H1 (cell line): ENCODE measurements around the gene TANC1. TPM values are rescaled to one million over a fixed set of nuclear protein-coding genes. Genes with fewer than 3 reads are reported as not detected.

Experiments used
- CTCF ChIA-PET: fragments of 300-600 bp; sonication (Branson Sonifier 250); formaldehyde crosslinking; loops from one replicate; lab custom pipeline; 2021; ENCODE audit not compliant: partially characterized antibody; lab: Charles Lee
- POLR2A ChIA-PET: fragments of 300-600 bp; sonication (Branson Sonifier 250); formaldehyde crosslinking; loops from one replicate; lab custom pipeline; 2021; ENCODE audit warnings: inconsistent platforms; ENCODE audit not compliant: partially characterized antibody; lab: Charles Lee
- DNase-seq, 2 experiments: peaks; one replicate each; pipeline versions ENCODE4 v3.0.0 to v3.0.0-alpha.2; 2010 to 2022; ENCODE audit warnings: low spot score in 2 of 2, low read depth in 1 of 2, mixed read lengths in 1 of 2
- FAIRE-seq: peaks from 2 replicates; lab custom pipeline; 2011; peaks lifted over from hg19 to GRCh38; lab: Jason Lieb, UNC
- H2AFZ ChIP-seq: 2 replicates; pipeline ENCODE4 v1.8.1; 2012; ENCODE audit warnings: low read length, inconsistent platforms
- H2AK5ac ChIP-seq: 2 replicates; pipeline ENCODE4 v1.6.1; 2013; ENCODE audit warnings: low read depth, low read length
- H2BK120ac ChIP-seq: replicated peaks from 2 replicates; pipeline ENCODE3; 2013; ENCODE audit warnings: low read depth, low read length, inconsistent platforms
- H2BK12ac ChIP-seq: 2 replicates; pipeline ENCODE4 v1.6.1; 2013; ENCODE audit warnings: low read depth, low read length
- H2BK15ac ChIP-seq: 2 replicates; pipeline ENCODE4 v1.6.1; 2013; ENCODE audit warnings: low read length
- H2BK20ac ChIP-seq: 2 replicates; pipeline ENCODE4 v1.6.1; 2013; ENCODE audit warnings: low read length
- H2BK5ac ChIP-seq: 2 replicates; pipeline ENCODE4 v1.6.1; 2013; ENCODE audit warnings: low read depth, low read length
- H3K14ac ChIP-seq: 2 replicates; pipeline ENCODE4 v1.6.1; 2013; ENCODE audit warnings: inconsistent platforms; ENCODE audit not compliant: insufficient read length
- H3K18ac ChIP-seq: 2 replicates; pipeline ENCODE4 v1.6.1; 2013; ENCODE audit warnings: low read length; ENCODE audit errors: extremely low read depth
- H3K23ac ChIP-seq: 2 replicates; pipeline ENCODE4 v1.6.1; 2013; ENCODE audit warnings: inconsistent platforms; ENCODE audit not compliant: insufficient read length
- H3K23me2 ChIP-seq: 2 replicates; pipeline ENCODE4 v1.6.1; 2013; ENCODE audit warnings: low read depth, low read length
- H3K27ac ChIP-seq: 2 replicates; pipeline ENCODE4 v1.6.1; 2011; ENCODE audit warnings: low read depth, low read length, inconsistent platforms
- H3K27me3 ChIP-seq, 4 experiments: replicated peaks in 1 of 4; 1 replicate in 1 of 4; 2 replicates in 3 of 4; pipeline versions ENCODE4 v1.6.1 to v1.8.1; 2011 to 2013; ENCODE audit warnings: low read length in 3 of 4, mild to moderate bottlenecking in 3 of 4, inconsistent platforms in 2 of 4, mixed read lengths in 2 of 4, moderate library complexity in 1 of 4; ENCODE audit not compliant: control insufficient read depth in 3 of 4, insufficient read depth in 3 of 4; ENCODE audit errors: extremely low read depth in 1 of 4
- H3K36me3 ChIP-seq, 4 experiments: 2 replicates each; pipeline versions ENCODE4 v1.6.1 to v1.8.1; 2011 to 2013; ENCODE audit warnings: mild to moderate bottlenecking in 4 of 4, low read length in 3 of 4, moderate library complexity in 2 of 4, control low read depth in 1 of 4, inconsistent platforms in 1 of 4; ENCODE audit not compliant: insufficient read depth in 4 of 4, control insufficient read depth in 2 of 4
- H3K4ac ChIP-seq: replicated peaks from 2 replicates; pipeline ENCODE3; 2013; ENCODE audit warnings: low read length, low read depth, mixed read lengths, inconsistent platforms; ENCODE audit not compliant: insufficient read length
- H3K4me1 ChIP-seq, 4 experiments: replicated peaks in 1 of 4; 1 replicate in 1 of 4; 2 replicates in 3 of 4; pipeline versions ENCODE4 v1.6.1 to v1.8.1; 2011 to 2013; ENCODE audit warnings: low read length in 3 of 4, inconsistent platforms in 2 of 4, mixed read lengths in 1 of 4; ENCODE audit not compliant: insufficient read depth in 4 of 4, control insufficient read depth in 3 of 4
- H3K4me2 ChIP-seq, 2 experiments: 2 replicates each; pipeline versions ENCODE4 v1.6.1 to v1.8.1; 2011 to 2013; ENCODE audit warnings: low read depth in 2 of 2, low read length in 2 of 2, control low read depth in 1 of 2, inconsistent platforms in 1 of 2, mild to moderate bottlenecking in 1 of 2; ENCODE audit not compliant: insufficient read depth in 1 of 2
- H3K4me3 ChIP-seq, 4 experiments: fragments of 200-600, 300-600 bp in 1 of 4; sonication (generic), shearing (Covaris generic), sonication (Bioruptor Twin) in 1 of 4; 2 replicates each; pipeline versions ENCODE4 v1.5.1 to v1.8.1; 2011 to 2016; ENCODE audit warnings: low read length in 4 of 4, low read depth in 3 of 4, control low read depth in 2 of 4, inconsistent platforms in 2 of 4, mild to moderate bottlenecking in 2 of 4, mixed read lengths in 1 of 4, moderate library complexity in 1 of 4; ENCODE audit not compliant: insufficient read depth in 2 of 4; ENCODE audit errors: extremely low read depth in 1 of 4
- H3K56ac ChIP-seq: replicated peaks from 2 replicates; pipeline ENCODE3; 2013; ENCODE audit warnings: low read depth, mild to moderate bottlenecking, mixed read lengths, low read length, inconsistent platforms; ENCODE audit not compliant: insufficient read length
- H3K79me1 ChIP-seq: 2 replicates; pipeline ENCODE4 v1.6.1; 2013; ENCODE audit warnings: low read depth, low read length, control low read depth
- H3K79me2 ChIP-seq, 2 experiments: 2 replicates each; pipeline versions ENCODE4 v1.6.1 to v1.8.1; 2012 to 2013; ENCODE audit warnings: low read length in 2 of 2, mild to moderate bottlenecking in 2 of 2, inconsistent platforms in 1 of 2; ENCODE audit not compliant: insufficient read depth in 2 of 2, control insufficient read depth in 1 of 2
- H3K9ac ChIP-seq, 4 experiments: replicated peaks in 1 of 4; 1 replicate in 1 of 4; 2 replicates in 3 of 4; pipeline versions ENCODE4 v1.6.1 to v1.8.1; 2011 to 2013; ENCODE audit warnings: low read depth in 3 of 4, low read length in 3 of 4, control low read depth in 2 of 4, mild to moderate bottlenecking in 2 of 4, moderate library complexity in 2 of 4, inconsistent platforms in 1 of 4; ENCODE audit errors: extremely low read depth in 1 of 4
- H3K9me3 ChIP-seq, 2 experiments: 2 replicates each; pipeline versions ENCODE4 v1.6.1 to v1.8.1; 2012 to 2013; ENCODE audit warnings: mild to moderate bottlenecking in 2 of 2, moderate library complexity in 2 of 2, control low read depth in 1 of 2, inconsistent platforms in 1 of 2, low read depth in 1 of 2, low read length in 1 of 2, mixed read lengths in 1 of 2; ENCODE audit not compliant: insufficient read depth in 2 of 2
- H4K20me1 ChIP-seq, 2 experiments: replicated peaks in 1 of 2; 2 replicates each; pipeline versions ENCODE3 to v1.8.1; 2011 to 2013; ENCODE audit warnings: inconsistent platforms in 2 of 2, low read length in 2 of 2, mild to moderate bottlenecking in 1 of 2; ENCODE audit not compliant: insufficient read depth in 2 of 2, control insufficient read depth in 1 of 2
- H4K5ac ChIP-seq: 2 replicates; pipeline ENCODE4 v1.6.1; 2013; ENCODE audit warnings: low read length, low read depth, mixed read lengths, inconsistent platforms; ENCODE audit not compliant: insufficient read length
- H4K8ac ChIP-seq: 2 replicates; pipeline ENCODE4 v1.8.0; 2013; ENCODE audit warnings: mild to moderate bottlenecking, moderate library complexity, low read length, inconsistent platforms; ENCODE audit not compliant: insufficient read depth; ENCODE audit errors: extremely low read depth
- H4K91ac ChIP-seq: replicated peaks from 2 replicates; pipeline ENCODE3; 2013; ENCODE audit warnings: low read length, mixed read lengths, inconsistent platforms; ENCODE audit not compliant: insufficient read length
- CHD1 ChIP-seq: IDR thresholded peaks from 2 replicates; pipeline ENCODE4 v1.6.1; 2012; ENCODE audit warnings: low read depth, low read length, improper control_type of control experiment
- SAP30 ChIP-seq: fragments of 300-600 bp; sonication (generic); IDR thresholded peaks from 2 replicates; pipeline ENCODE4 v1.7.1; 2012; ENCODE audit warnings: low read length, moderate library complexity, mild to moderate bottlenecking, inconsistent platforms; ENCODE audit not compliant: insufficient read depth, insufficient replicate concordance
- SIN3A ChIP-seq, 2 experiments: IDR thresholded peaks in 1 of 2; conservative IDR thresholded peaks in 1 of 2; 2 replicates each; pipeline ENCODE4 v1.6.1; 2011 to 2012; ENCODE audit warnings: low read length in 2 of 2, improper control_type of control experiment in 1 of 2, low read depth in 1 of 2, mild to moderate bottlenecking in 1 of 2
- SUZ12 ChIP-seq: fragments of 200-600 bp; sonication (generic); IDR thresholded peaks from 2 replicates; pipeline ENCODE4 v1.6.1; 2012; ENCODE audit warnings: mild to moderate bottlenecking, inconsistent platforms, low read length, moderate library complexity, mixed read lengths
- TBP ChIP-seq: IDR thresholded peaks from 2 replicates; pipeline ENCODE4 v1.6.1; 2011; ENCODE audit warnings: low read depth, low read length, improper control_type of control experiment
- WGBS, 2 experiments: shearing (Covaris generic) in 1 of 2; methylation state at CpG; one replicate each; pipeline versions ENCODE4 v1.1.6 to v1.1.7; 2013 to 2015; ENCODE audit warnings: low lambda C conversion rate in 2 of 2, mixed read lengths in 2 of 2, inconsistent platforms in 1 of 2, low coverage in 1 of 2, missing lambda C conversion rate in 1 of 2; ENCODE audit not compliant: insufficient replicate concordance in 2 of 2, insufficient coverage in 1 of 2, insufficient read length in 1 of 2; ENCODE audit errors: extremely low coverage in 1 of 2, missing lambda C conversion rate in 1 of 2; 5-methylcytosine and 5-hydroxymethylcytosine counted together
- polyA plus RNA-seq, 7 experiments: library from polyadenylated mRNA; depleted of rRNA in 3 of 7; stranded (reverse) in 5 of 7; unstranded in 2 of 7; fragments of >200 nt in 5 of 7; fragments of 200-250 nt in 2 of 7; gene quantifications; 1 replicate in 5 of 7; 2 replicates in 1 of 7; 4 replicates in 1 of 7; pipeline versions ENCODE4 v1.2.1 to v1.2.3, GENCODE V29; 2011 to 2013; ENCODE audit warnings: missing spikeins in 2 of 7, mixed read lengths in 2 of 7
- total RNA-seq: library from RNA; stranded (reverse); fragmentation: NEBNext Ultra II Directional; extraction: Animal tissue kit (Norgen Biotek cat#: 25700); gene quantifications from 2 replicates; pipeline ENCODE4 v1.2.1, GENCODE V29; 2021
- TF ChIP-seq, protein P1 (sequence below): IDR thresholded peaks from 2 replicates; pipeline ENCODE4 v1.6.1; 2012; ENCODE audit warnings: low read length, inconsistent platforms

The TANC1 gene
- total and polyA plus RNA-seq, 2 of the 8 experiments (the other 6 are each of a cell fraction or from before 2014, with no cell fraction given), result 4.1 to 7.6 TPM

DNA sequence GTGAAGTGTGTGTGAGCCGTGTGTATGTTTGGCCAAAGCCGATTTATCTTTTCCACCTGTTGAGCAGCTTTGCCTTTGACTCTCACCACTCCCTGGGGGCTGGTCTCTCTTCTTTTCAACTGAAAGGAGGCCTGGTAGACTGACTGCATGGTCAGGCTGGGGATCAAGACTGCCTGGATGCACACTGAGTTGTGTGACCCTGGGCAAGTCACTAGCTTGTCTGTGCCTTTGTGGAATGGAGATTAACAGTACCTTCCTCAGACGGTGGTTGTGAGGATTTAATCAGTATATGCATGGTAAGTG is 85.5 kb downstream of the TANC1 start:
- H3K18ac ChIP-seq, result no peak overlapping the region
- no peak for TF ChIP-seq SIN3A (conservative IDR thresholded peaks at IDR 0.05 in 1 of 2, IDR thresholded peaks at IDR 0.05 in 1 of 2; ENCODE audit: low read depth in 1 of 2, low read length in 2 of 2)
- TF ChIP-seq SAP30, result no peak
- no peak for TF ChIP-seq TBP
- no peak for TF ChIP-seq SUZ12
- TF ChIP-seq, protein P1, sequence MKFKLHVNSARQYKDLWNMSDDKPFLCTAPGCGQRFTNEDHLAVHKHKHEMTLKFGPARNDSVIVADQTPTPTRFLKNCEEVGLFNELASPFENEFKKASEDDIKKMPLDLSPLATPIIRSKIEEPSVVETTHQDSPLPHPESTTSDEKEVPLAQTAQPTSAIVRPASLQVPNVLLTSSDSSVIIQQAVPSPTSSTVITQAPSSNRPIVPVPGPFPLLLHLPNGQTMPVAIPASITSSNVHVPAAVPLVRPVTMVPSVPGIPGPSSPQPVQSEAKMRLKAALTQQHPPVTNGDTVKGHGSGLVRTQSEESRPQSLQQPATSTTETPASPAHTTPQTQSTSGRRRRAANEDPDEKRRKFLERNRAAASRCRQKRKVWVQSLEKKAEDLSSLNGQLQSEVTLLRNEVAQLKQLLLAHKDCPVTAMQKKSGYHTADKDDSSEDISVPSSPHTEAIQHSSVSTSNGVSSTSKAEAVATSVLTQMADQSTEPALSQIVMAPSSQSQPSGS, result no peak
- no peak for TF ChIP-seq CHD1
- no peak for FAIRE-seq
- no peak overlapping the region for H2BK5ac ChIP-seq
- no peak overlapping the region for H3K14ac ChIP-seq
- no peak overlapping the region for H3K4ac ChIP-seq
- H2BK20ac ChIP-seq, result no peak overlapping the region
- H4K20me1 ChIP-seq, result peaks cover 0 to 2% of the 10 kb centered on the region in 2 experiments
- no peak overlapping the region for H4K91ac ChIP-seq
- H3K36me3 ChIP-seq, result no peaks in the 10 kb centered on the region
- no peak overlapping the region for H3K4me3 ChIP-seq
- no peak overlapping the region for H3K56ac ChIP-seq
- no peak overlapping the region for H3K23ac ChIP-seq
- no peaks in the 10 kb centered on the region for H3K27me3 ChIP-seq
- H2BK12ac ChIP-seq, result no peak overlapping the region
- CTCF ChIA-PET, result interaction anchor here (0.5 to 2.7 kb wide), 6 partner anchors 9 to 52 kb away, joined by 3 to 10 read pairs (median 4); no protein-coding TSS in a partner anchor
- no peak overlapping the region for H3K9ac ChIP-seq
- H3K27ac ChIP-seq, result no peak overlapping the region
- no peaks in the 10 kb centered on the region for H3K9me3 ChIP-seq
- H3K79me2 ChIP-seq, result no peaks in the 10 kb centered on the region
- no peak for DNase-seq
- no peak overlapping the region for H2BK120ac ChIP-seq
- H3K23me2 ChIP-seq, result no peaks in the 10 kb centered on the region
- H2BK15ac ChIP-seq, result no peak overlapping the region
- no peak overlapping the region for H4K5ac ChIP-seq
- H3K4me1 ChIP-seq, result peaks cover 0 to 2% (median 2%) of the 10 kb centered on the region in 4 experiments; a peak in 3 of 7 replicates
- no peaks in the 10 kb centered on the region; the same call in 1 of the 2 replicates for H3K79me1 ChIP-seq
- H2AFZ ChIP-seq, result no peak overlapping the region
- H4K8ac ChIP-seq, result no peak overlapping the region
- H2AK5ac ChIP-seq, result no peak overlapping the region
- POLR2A ChIA-PET, result no interaction called here
- 88% methylated on average over 3 of the region's 3 CpGs; no CpG with 5 or more reads in 1 of the 2 experiments for WGBS, 2 experiments
- no peak overlapping the region for H3K4me2 ChIP-seq
